Endometrial microvascular endothelial cells (primary cell): ENCODE data around the gene GALNT12. TPM values are rescaled to one million over a fixed set of nuclear protein-coding genes. Genes with fewer than 3 reads are reported as not detected.

Source experiments
- in situ Hi-C: cut with HindIII; loops from 2 replicates; pipeline ENCODE4 v1.10.0; 2017; ENCODE audit warnings: low sequenced_read_pairs, low pct_unique_long_range_greater_than_20kb; ENCODE audit errors: inconsistent ontology term
- total RNA-seq: library from RNA; depleted of rRNA; stranded (reverse); fragments of >200 nt; gene quantifications from one replicate; pipeline ENCODE4 v1.2.3, GENCODE V29; 2015; ENCODE audit errors: inconsistent ontology term

The GALNT12 gene
- total RNA-seq, 1 donor from 2014 or later: 12.8 TPM

GRCh38 chr9:98780059-98780749 lies 27.3 kb upstream of the GALNT12 start:
- in situ Hi-C loops: no loop called here

DNA sequence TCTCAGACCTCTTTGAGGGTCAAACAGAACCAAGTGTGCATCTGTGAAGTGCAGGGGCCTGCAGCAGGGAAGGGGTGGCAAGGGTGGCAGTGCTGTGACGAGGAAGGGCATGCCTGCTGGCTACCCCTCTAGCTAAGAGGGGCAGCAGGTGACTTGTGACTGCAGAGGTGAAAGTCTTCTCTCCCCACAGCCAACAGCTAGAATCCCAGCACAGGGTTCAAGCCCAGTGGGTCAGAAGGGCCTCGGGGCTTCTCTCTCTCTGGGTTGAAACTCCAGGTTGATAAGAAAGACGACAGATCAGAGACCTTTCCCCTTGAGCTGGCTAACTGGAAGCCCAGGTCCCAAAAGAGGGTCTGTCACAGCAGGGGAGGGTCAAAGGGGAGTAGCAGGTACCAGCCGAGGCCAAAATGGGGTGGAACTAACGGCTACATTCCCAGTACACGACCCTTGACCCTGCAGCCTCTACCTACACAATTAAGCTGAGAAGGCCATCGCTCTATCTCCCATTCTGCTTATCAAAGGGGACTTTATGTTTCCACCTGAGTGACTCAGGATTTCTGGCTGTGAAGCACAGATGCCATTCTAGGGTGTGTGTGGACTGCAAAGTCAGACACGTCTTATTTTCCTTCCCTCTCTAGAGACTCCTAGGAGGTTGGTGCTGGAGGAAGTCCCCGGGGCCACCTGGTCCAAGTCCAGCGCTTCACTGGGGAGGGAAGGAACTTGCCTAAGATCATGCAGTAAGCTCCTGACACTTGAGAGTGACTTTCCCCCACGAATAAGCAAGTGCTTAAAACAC lies 25.7 kb upstream of the GALNT12 start:
- in situ Hi-C loops: no loop called here

DNA sequence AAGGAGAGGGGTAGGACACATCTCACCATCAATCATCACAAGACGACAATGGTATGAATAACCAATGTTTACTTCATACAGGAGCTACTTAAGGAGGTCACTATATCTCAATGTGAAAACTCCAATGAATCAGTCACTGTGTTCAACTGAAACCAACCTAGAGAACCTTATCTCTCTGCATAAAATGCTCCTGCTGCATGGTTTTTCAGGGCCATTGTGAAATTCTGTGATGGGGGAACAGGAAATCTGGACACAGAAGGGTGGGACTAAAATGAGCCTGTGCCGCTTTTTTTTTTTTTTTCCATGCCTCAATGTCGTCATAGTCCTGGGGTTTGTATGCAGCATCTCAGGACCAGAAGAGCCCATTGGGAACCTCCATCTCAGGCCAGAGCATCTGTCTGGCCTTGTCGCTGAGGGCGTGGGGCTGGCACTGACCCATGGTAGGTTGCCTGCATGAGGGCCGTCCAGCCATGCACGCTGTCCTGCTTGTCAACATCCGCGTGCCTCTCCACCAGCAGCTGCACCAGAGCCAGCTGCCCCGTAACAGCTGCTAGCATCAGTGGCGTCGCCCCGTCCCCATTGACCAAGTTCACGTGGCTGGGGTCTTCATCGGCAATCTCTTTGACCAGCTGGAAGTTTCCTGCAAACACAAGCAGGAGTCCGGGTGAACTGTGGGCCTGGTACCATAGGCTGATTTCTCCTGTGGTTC lies 23.8 kb upstream of the GALNT12 start:
- in situ Hi-C loops: no loop called here

- in situ Hi-C loops: no loop called here
Observed at GRCh38 chr9:98784831-98785806, 22.4 kb upstream of the GALNT12 start.

GRCh38 chr9:98786750-98787510 lies 20.5 kb upstream of the GALNT12 start:
- in situ Hi-C loops: no loop called here

GRCh38 chr9:98787766-98788335 lies 19.6 kb upstream of the GALNT12 start:
- in situ Hi-C loops: no loop called here

DNA sequence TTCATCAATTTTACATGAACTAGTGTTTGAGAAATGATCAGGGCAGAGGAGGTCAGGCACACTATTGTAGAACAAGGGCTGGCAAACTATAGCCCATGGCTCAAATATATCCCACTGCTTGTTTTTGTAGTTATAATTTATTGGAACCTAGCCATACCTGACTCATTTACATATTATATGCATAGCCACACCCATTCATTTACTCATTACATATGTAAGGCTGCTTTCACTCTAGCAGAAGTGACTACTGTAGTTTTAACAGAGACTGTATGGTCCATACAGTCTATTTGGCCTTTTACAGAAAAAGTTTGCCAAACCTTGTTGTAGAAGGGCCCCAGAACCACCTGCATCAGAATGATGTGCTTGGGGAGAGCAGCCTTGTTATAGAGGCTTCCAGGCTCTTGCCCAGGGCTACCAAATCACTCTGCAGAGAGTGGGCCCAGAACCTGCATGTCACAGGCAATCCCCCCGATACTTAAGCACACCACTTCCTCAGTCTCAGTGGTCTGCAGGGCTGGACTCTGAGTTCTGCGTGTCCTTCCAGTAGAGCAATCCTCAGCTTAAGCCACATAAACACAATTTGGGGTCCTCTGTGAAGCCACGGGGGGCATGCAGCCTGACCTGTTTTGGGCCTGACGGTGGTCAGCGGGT lies 17.9 kb upstream of the GALNT12 start:
- in situ Hi-C loops: no loop called here

DNA sequence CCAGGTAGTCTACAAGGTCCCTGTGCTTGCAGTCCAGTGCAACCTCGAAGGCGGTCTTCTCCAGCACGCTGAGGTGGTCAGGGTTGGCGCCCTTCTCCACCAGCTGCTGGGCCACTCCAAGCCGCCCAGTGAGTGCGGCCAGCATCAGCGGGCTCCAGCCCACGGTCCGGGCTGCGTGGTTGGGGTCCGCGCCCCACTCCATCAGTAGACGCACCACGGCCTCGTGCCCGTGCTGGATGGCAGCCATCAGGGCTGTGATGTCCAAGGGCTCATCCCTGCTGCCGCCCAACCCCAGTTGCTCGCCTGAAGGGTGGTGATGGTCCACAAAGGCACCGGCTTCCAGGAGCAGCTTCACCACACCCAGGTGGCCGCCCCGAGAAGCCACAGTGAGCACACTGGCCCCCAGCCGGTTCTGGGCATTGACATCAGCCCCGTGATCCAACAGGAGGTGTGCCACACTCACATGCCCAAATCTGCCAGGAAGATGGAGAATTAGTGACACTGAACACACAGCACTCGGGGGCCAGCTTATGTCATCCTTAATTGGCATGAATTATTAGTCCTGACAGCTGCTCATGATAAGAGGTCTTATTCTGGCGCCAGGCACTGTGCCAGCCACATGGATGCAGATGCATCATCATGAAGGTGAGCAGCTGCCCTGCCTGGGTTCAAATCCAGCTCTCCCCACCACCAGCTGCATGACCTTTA lies 17.2 kb upstream of the GALNT12 start:
- in situ Hi-C loops: no loop called here

GRCh38 chr9:98790842-98791607 lies 16.4 kb upstream of the GALNT12 start:
- in situ Hi-C loops: no loop called here

DNA sequence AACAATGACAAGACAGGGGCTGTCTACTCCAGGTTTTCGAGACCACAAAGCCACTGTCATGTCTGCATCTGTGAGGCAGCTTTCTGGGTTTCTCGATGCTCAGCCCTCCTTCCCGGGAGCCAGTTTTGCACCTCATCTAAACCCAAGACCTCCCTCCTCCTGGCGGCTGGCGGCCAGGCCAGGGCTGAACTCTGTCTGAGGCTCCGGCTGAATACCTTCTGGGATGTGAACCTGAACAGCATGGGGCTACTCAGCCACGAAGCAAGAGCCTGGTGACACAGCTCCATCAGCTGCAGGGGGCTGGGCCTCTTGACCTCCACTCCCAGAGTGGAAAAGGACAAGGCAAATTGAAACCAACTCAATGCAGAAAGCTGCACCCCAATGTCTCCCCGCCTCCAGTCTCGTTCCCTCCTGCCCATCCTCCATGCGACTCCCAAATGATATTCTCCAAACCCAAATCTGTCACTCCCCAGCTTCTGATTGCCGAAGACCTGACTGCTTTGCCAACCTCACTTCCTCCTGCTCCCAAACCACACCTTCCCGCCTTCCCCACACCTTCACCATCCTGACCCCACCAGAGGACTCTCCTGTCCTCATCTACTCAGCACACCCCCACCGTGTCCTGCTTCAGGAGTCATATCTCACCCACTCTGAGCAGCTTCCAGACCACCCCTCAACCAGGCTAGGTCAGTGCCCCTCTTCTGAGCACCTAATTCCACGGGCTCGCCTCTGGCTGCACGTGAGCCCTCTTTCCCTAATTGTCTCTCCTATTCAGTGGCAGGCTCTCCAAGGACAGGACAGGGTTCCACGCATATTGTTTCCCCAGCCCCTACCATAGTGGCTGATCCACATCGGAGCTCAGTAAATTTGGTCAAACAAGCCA lies 15.6 kb upstream of the GALNT12 start:
- in situ Hi-C loops: no loop called here

DNA sequence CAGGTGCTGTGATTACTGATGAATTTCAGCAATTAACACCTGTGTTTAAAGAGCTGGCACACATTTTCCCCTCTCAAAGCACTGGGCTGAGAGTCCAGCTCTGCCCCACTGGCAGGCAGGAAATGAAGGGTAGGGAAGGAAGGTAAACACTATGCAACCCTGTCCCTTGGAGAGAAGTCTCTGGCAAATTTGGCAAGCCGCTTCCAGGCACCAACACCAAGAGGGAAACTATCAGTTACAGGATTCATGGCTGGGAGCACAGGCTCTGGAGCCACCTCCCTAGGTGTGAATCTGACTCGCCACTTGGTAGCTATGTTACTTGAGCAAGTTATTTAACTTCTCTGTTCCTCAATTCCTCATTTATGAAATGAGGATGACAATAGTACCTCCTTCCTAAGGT lies 14.4 kb upstream of the GALNT12 start:
- in situ Hi-C loops: no loop called here

DNA sequence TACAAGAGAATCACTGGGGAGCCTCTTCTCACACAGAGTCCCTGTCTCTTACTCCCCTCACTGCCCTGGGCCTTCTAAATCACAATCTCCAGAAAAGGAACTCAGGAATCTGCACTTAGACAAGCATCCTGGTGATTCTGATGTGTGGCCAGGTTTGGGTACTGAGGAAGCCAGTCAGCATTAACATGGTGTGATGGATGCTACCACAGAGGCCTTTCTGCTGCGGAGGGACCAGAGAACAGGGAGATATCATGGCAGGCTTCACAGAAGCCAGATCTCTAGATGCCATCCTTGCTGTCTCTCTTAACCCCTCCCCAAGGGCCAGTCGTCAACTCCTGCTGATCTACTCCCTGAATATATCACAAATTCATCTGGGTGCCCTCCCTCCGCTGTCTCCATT lies 12.7 kb upstream of the GALNT12 start:
- in situ Hi-C loops: no loop called here

GRCh38 chr9:98795295-98795955 lies 12.0 kb upstream of the GALNT12 start:
- in situ Hi-C loops: no loop called here

- in situ Hi-C loops: no loop called here
Observed at GRCh38 chr9:98795970-98796363, 11.5 kb upstream of the GALNT12 start.
